Endodermal cell (in vitro differentiated cells): Measurements from ENCODE around the gene CTNND2. TPM values are rescaled to one million over a fixed set of nuclear protein-coding genes. Genes with fewer than 3 reads are reported as not detected.

Experiments
- DNase-seq: peaks from one replicate; pipeline ENCODE4 v3.0.0-alpha.2; 2017
- H3K27ac ChIP-seq: 2 replicates; pipeline ENCODE4 v1.5.1; 2013; ENCODE audit warnings: mild to moderate bottlenecking, low read depth, low read length, moderate library complexity
- H3K27me3 ChIP-seq: 2 replicates; pipeline ENCODE4 v1.6.1; 2013; ENCODE audit warnings: mild to moderate bottlenecking, low read length, moderate library complexity; ENCODE audit not compliant: insufficient read depth, control insufficient read depth, poor library complexity, severe bottlenecking
- H3K36me3 ChIP-seq: 2 replicates; pipeline ENCODE4 v1.7.0; 2013; ENCODE audit warnings: mild to moderate bottlenecking, low read length, moderate library complexity; ENCODE audit not compliant: control insufficient read depth, insufficient read depth
- H3K4me1 ChIP-seq: one replicate; pipeline ENCODE4 v1.7.0; 2013; ENCODE audit warnings: low read length; ENCODE audit not compliant: control insufficient read depth, insufficient read depth
- H3K4me3 ChIP-seq: 2 replicates; pipeline ENCODE4 v1.5.1; 2013; ENCODE audit warnings: mild to moderate bottlenecking, low read length, moderate library complexity
- H3K9ac ChIP-seq: 2 replicates; pipeline ENCODE4 v1.6.1; 2013; ENCODE audit warnings: mild to moderate bottlenecking, low read length, moderate library complexity; ENCODE audit not compliant: poor library complexity, severe bottlenecking; ENCODE audit errors: extremely low read depth
- H3K9me3 ChIP-seq: 2 replicates; pipeline ENCODE4 v1.6.1; 2013; ENCODE audit warnings: mild to moderate bottlenecking, low read length, moderate library complexity; ENCODE audit not compliant: control insufficient read depth
- H3K27ac Mint-ChIP-seq: 2 replicates; pipeline ENCODE4 v1.8.0; 2020; ENCODE audit warnings: mixed read lengths
- H3K27me3 Mint-ChIP-seq: 2 replicates; pipeline ENCODE4 v1.8.0; 2021; ENCODE audit warnings: mild to moderate bottlenecking, mixed read lengths; ENCODE audit not compliant: insufficient read depth
- H3K36me3 Mint-ChIP-seq: 2 replicates; pipeline ENCODE4 v1.8.0; 2020; ENCODE audit warnings: low read depth, mixed read lengths
- H3K4me1 Mint-ChIP-seq: 2 replicates; pipeline ENCODE4 v1.8.0; 2020; ENCODE audit warnings: mixed read lengths
- H3K4me3 Mint-ChIP-seq: 2 replicates; pipeline ENCODE4 v1.8.0; 2020; ENCODE audit warnings: mild to moderate bottlenecking, moderate library complexity, mixed read lengths
- H3K9me3 Mint-ChIP-seq: 2 replicates; pipeline ENCODE4 v1.8.0; 2020; ENCODE audit warnings: mild to moderate bottlenecking, mixed read lengths
- WGBS, 2 experiments: methylation state at CpG; one replicate each; pipeline versions ENCODE4 v1.1.5 to v1.1.7; 2013; ENCODE audit warnings: missing lambda C conversion rate in 2 of 2, mixed read lengths in 1 of 2; ENCODE audit not compliant: insufficient coverage in 1 of 2, insufficient read length in 1 of 2; 5-methylcytosine and 5-hydroxymethylcytosine counted together
- total RNA-seq, 2 donors: library from RNA; stranded (reverse); fragmentation: NEBNext Ultra II Directional in 1 of 2; extraction: Animal tissue kit (Norgen Biotek cat#: 25700) in 1 of 2; gene quantifications; 2 replicates in 1 of 2; 3 replicates in 1 of 2; pipeline ENCODE4 v1.2.1, GENCODE V29; 2021
- TF ChIP-seq, protein P1 (sequence below): fragments of 200-600 bp; sonication (generic); conservative IDR thresholded peaks from 2 replicates; pipeline ENCODE4 v1.5.0; 2021; ENCODE audit warnings: antibody characterized with exemption, mild to moderate bottlenecking

The CTNND2 gene
- total RNA-seq, 2 donors from 2014 or later: 6.5 to 10.3 TPM

DNA sequence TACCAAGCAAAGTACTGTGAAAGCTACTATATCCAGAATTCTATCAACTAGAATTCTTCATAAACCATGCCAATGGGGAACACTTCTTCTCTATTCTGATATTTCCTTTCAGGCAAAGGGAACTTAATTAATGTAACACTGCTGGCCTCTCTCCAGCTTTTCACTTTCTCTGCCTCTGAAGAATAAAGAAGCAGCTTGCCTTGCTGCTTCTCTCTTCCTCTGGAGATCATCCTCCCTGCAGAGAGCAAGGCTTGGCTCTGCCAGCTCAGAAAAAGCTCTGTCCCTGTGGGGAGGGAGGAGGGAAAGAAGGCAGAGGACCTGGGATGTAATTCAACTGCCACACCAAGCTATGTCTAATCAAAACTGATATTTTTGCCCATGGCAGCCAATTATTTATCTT lies 6.5 kb downstream of the CTNND2 start:
- Histone ChIP-seq H3K9me3 (no peaks in the 10 kb centered on the region), H3K27me3 (peaks cover 23% of the 10 kb centered on the region), H3K9ac (no peak overlapping the region), H3K27ac (no peak overlapping the region), H3K36me3 (no peaks in the 10 kb centered on the region), H3K4me1 (no peaks in the 10 kb centered on the region), H3K4me3 (no peak overlapping the region)
- peaks cover 25% of the 10 kb centered on the region for H3K27me3 Mint-ChIP-seq
- DNase-seq: no peak
- H3K27ac Mint-ChIP-seq: no peak overlapping the region
- H3K36me3 Mint-ChIP-seq: no peaks in the 10 kb centered on the region
- H3K4me3 Mint-ChIP-seq: no peak overlapping the region
- no peaks in the 10 kb centered on the region for H3K9me3 Mint-ChIP-seq
- peaks cover 2% of the 10 kb centered on the region for H3K4me1 Mint-ChIP-seq
- TF ChIP-seq, protein P1, sequence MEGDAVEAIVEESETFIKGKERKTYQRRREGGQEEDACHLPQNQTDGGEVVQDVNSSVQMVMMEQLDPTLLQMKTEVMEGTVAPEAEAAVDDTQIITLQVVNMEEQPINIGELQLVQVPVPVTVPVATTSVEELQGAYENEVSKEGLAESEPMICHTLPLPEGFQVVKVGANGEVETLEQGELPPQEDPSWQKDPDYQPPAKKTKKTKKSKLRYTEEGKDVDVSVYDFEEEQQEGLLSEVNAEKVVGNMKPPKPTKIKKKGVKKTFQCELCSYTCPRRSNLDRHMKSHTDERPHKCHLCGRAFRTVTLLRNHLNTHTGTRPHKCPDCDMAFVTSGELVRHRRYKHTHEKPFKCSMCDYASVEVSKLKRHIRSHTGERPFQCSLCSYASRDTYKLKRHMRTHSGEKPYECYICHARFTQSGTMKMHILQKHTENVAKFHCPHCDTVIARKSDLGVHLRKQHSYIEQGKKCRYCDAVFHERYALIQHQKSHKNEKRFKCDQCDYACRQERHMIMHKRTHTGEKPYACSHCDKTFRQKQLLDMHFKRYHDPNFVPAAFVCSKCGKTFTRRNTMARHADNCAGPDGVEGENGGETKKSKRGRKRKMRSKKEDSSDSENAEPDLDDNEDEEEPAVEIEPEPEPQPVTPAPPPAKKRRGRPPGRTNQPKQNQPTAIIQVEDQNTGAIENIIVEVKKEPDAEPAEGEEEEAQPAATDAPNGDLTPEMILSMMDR: no peak

DNA sequence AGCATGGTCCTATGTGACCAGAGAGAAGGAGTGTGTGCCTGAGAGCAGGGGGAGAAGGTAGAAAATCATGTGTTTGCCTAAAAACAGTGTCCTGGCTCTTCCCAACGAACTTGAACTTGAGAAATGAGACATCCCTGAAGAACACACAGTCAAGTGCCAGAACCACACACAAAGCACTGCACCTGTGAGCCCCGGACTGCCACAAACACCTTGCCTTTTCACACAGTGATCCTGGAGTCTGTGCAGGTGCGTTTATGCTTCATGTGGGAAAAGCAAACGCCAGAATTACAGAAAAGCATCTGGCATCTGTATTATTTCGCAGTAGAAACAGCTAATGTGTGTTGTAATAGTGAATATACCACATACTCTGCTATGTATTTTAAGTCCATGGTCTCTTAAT lies 9.3 kb downstream of the CTNND2 start:
- TF ChIP-seq, protein P1: no peak
- Mint-ChIP-seq H3K9me3 (no peaks in the 10 kb centered on the region), H3K4me1 (no peaks in the 10 kb centered on the region), H3K4me3 (no peak overlapping the region), H3K27ac (no peak overlapping the region), H3K27me3 (peaks cover 5% of the 10 kb centered on the region), H3K36me3 (no peaks in the 10 kb centered on the region)
- Histone ChIP-seq H3K36me3 (no peaks in the 10 kb centered on the region), H3K4me3 (no peak overlapping the region), H3K27ac (no peak overlapping the region), H3K9me3 (no peaks in the 10 kb centered on the region), H3K4me1 (no peaks in the 10 kb centered on the region), H3K27me3 (no peaks in the 10 kb centered on the region), H3K9ac (no peak overlapping the region)
- WGBS, 2 experiments: 90 to 100% methylated on average over 3 to 5 of the region's 5 CpGs
- DNase-seq: no peak

DNA sequence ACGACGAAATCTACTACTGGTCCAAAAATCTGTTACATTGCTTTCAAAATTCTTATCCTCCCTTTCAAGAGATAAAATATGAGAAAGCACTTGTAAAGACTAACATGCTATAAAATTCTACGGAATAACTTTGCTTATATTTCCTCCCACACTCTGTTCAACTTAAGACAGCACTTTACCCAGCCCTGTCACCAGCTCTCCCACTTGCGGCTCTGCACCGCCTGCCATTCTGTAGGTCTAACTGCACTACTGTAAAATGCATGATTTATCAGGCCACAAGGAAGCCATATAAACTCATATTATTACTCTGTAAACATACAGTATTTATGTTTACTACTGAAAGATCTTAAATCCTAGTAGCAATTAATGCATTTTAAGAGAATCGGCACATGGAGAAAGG lies 11.4 kb downstream of the CTNND2 start:
- TF ChIP-seq, protein P1: no peak
- H3K27me3 ChIP-seq: no peaks in the 10 kb centered on the region
- H3K9me3 ChIP-seq: no peaks in the 10 kb centered on the region
- H3K4me1 Mint-ChIP-seq: no peaks in the 10 kb centered on the region
- DNase-seq: no peak
- H3K4me3 Mint-ChIP-seq: no peak overlapping the region
- H3K27me3 Mint-ChIP-seq: peaks cover 2% of the 10 kb centered on the region
- 90 to 95% methylated on average over 3 to 6 of the region's 6 CpGs for WGBS, 2 experiments
- no peak overlapping the region for H3K27ac ChIP-seq
- no peaks in the 10 kb centered on the region for H3K4me1 ChIP-seq
- H3K27ac Mint-ChIP-seq: no peak overlapping the region
- H3K36me3 ChIP-seq: no peaks in the 10 kb centered on the region
- no peak overlapping the region for H3K9ac ChIP-seq
- no peaks in the 10 kb centered on the region for H3K36me3 Mint-ChIP-seq
- H3K4me3 ChIP-seq: no peak overlapping the region
- no peaks in the 10 kb centered on the region for H3K9me3 Mint-ChIP-seq
